ENCODE data around the gene NCKAP5L. TPM values are rescaled to one million over a fixed set of nuclear protein-coding genes. Genes with fewer than 3 reads are reported as not detected.
"Not testable (repeated sequence)": the region's sequence is repeated elsewhere in the genome, so short reads cannot be mapped to it uniquely, and the experiment has no call there.

Gene NCKAP5L
- total RNA-seq, 2 donors from 2014 or later = 2.4 to 4.1 TPM

GRCh38 chr12:49777800-49778748 is 50.1 kb downstream of the NCKAP5L start:
- no peaks in the 10 kb centered on the region for H3K4me1 ChIP-seq
- H3K27me3 ChIP-seq = no peaks in the 10 kb centered on the region
- H3K9ac ChIP-seq (ENCODE audit: low read depth in 2 of 2, low read length in 2 of 2) = no peak overlapping the region
- intact Hi-C loops (cut with DNase I) = loop anchor here (2.0 to 5.0 kb wide), 2 partner anchors 61 to 279 kb away; partner anchors contain the start of gene ASIC1
- H3K9me3 ChIP-seq = no peaks in the 10 kb centered on the region
- no peak overlapping the region for H3K27ac ChIP-seq
- TF ChIP-seq, protein P1, sequence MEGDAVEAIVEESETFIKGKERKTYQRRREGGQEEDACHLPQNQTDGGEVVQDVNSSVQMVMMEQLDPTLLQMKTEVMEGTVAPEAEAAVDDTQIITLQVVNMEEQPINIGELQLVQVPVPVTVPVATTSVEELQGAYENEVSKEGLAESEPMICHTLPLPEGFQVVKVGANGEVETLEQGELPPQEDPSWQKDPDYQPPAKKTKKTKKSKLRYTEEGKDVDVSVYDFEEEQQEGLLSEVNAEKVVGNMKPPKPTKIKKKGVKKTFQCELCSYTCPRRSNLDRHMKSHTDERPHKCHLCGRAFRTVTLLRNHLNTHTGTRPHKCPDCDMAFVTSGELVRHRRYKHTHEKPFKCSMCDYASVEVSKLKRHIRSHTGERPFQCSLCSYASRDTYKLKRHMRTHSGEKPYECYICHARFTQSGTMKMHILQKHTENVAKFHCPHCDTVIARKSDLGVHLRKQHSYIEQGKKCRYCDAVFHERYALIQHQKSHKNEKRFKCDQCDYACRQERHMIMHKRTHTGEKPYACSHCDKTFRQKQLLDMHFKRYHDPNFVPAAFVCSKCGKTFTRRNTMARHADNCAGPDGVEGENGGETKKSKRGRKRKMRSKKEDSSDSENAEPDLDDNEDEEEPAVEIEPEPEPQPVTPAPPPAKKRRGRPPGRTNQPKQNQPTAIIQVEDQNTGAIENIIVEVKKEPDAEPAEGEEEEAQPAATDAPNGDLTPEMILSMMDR (IDR thresholded peaks at IDR 0.05) = peak; percentile 80
- no peaks in the 10 kb centered on the region for H3K36me3 ChIP-seq
- DNase-seq = peak; percentile 74
- no peak overlapping the region for H3K4me3 ChIP-seq

DNA sequence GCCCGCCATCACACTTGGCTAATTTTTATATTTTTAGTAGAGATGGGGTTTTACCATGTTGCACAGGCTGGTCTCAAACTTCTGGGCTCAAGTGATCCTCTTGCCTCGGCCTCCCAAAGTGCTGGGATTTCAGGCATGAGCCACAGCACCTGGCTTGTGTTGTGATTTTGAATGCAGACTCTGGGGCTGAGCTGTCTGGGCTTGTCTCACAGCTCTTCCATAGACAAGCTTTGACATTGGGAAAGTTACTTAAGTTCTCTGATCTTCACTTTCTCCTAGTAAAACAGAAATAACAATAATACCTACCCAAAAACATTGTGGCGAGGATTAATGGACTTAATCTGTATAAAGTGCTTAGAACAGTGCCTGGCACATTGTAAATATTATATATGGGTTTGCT is 50.9 kb downstream of the NCKAP5L start:
- intact Hi-C loops (cut with DNase I) = loop anchor here (2.0 to 5.0 kb wide), 2 partner anchors 61 to 280 kb away; partner anchors contain the start of gene ASIC1
- no peak overlapping the region for H3K4me3 ChIP-seq
- no peaks in the 10 kb centered on the region for H3K27me3 ChIP-seq
- no peak for DNase-seq
- H3K9me3 ChIP-seq = no peaks in the 10 kb centered on the region
- TF ChIP-seq, protein P1 (IDR thresholded peaks at IDR 0.05) = no peak
- no peak overlapping the region for H3K27ac ChIP-seq
- H3K4me1 ChIP-seq = no peaks in the 10 kb centered on the region
- no peak overlapping the region for H3K9ac ChIP-seq (ENCODE audit: low read depth in 2 of 2, low read length in 2 of 2)
- H3K36me3 ChIP-seq = no peaks in the 10 kb centered on the region

- Histone ChIP-seq H3K27me3 (no peaks in the 10 kb centered on the region), H3K36me3 (no peaks in the 10 kb centered on the region), H3K9ac (ENCODE audit: low read depth in 2 of 2, low read length in 2 of 2) (peak overlapping the region in 1 of 2 donors; percentile 35), H3K27ac (no peak overlapping the region), H3K4me1 (no peaks in the 10 kb centered on the region), H3K9me3 (no peaks in the 10 kb centered on the region), H3K4me3 (no peak overlapping the region)
- DNase-seq = no peak
- TF ChIP-seq, protein P1 (IDR thresholded peaks at IDR 0.05) = no peak
- intact Hi-C loops (cut with DNase I) = loop anchor here (2.0 to 5.0 kb wide), 2 partner anchors 62 to 280 kb away; partner anchors contain the start of gene ASIC1
Measured at GRCh38 chr12:49776858-49777257, 51.4 kb downstream of the NCKAP5L start.

DNA sequence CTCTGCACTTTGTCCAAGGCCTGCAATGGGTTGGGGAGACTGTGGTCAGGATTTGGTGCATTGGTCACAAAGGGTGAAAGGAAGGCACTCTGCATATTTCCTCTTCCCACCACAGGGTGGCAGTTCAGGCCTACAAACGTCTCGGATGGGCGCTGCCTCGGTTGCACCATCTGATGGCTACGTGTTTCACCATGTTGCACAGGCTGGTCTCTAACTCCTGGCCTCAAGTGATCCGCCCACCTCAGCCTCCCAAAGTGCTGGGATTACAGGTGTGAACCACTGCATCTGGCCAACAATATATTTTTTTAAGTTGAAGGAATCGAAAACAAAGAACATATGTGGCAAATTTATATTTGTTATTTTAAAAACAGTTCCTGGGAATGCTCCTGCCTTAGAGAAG is 51.8 kb downstream of the NCKAP5L start:
- intact Hi-C loops (cut with DNase I) = loop anchor here (2.0 to 5.0 kb wide), 2 partner anchors 62 to 281 kb away; partner anchors contain the start of gene ASIC1
- Histone ChIP-seq H3K27ac (no peak overlapping the region), H3K27me3 (no peaks in the 10 kb centered on the region), H3K4me1 (no peaks in the 10 kb centered on the region), H3K9ac (ENCODE audit: low read depth in 2 of 2, low read length in 2 of 2) (peak overlapping the region in 1 of 2 donors; percentile 35), H3K36me3 (no peaks in the 10 kb centered on the region), H3K9me3 (no peaks in the 10 kb centered on the region), H3K4me3 (no peak overlapping the region)
- DNase-seq = peak; percentile 53
- TF ChIP-seq, protein P1 (IDR thresholded peaks at IDR 0.05) = peak; percentile 60

DNA sequence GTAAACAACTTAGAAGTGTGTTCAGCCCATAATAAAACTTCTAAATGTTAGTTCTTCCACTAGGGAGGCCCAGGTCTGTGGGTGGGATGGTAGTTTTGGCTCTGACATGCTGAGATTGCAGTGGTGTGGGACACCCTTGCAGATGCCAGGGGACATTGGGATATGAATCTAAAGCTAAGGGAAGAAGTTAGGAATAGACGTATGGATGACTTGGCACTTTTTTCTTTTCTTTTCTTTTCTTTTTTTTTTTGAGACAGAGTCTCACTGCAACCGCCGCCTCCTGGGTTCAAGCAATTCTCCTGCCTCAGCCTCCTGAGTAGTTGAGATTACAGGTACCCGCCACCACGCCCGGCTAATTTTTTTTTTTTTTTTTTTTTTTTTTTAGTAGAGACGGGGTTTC is 55.1 kb downstream of the NCKAP5L start:
- H3K9ac ChIP-seq (ENCODE audit: low read depth in 2 of 2, low read length in 2 of 2); H3K4me3 ChIP-seq; H3K27me3 ChIP-seq; H3K27ac ChIP-seq; DNase-seq; H3K36me3 ChIP-seq; H3K9me3 ChIP-seq; intact Hi-C loops (cut with DNase I); H3K4me1 ChIP-seq: not testable (repeated sequence)

- Histone ChIP-seq H3K4me3 (no peak overlapping the region), H3K9me3 (no peaks in the 10 kb centered on the region), H3K4me1 (no peaks in the 10 kb centered on the region), H3K36me3 (no peaks in the 10 kb centered on the region), H3K27ac (no peak overlapping the region), H3K27me3 (no peaks in the 10 kb centered on the region), H3K9ac (ENCODE audit: low read depth in 2 of 2, low read length in 2 of 2) (no peak overlapping the region)
- TF ChIP-seq, protein P1 (IDR thresholded peaks at IDR 0.05) = no peak
- intact Hi-C loops (cut with DNase I) = no loop called here
- DNase-seq = no peak
Measured at GRCh38 chr12:49767333-49767732, 60.9 kb downstream of the NCKAP5L start.
